Measurements from ENCODE around the gene TFAP2E.
"Not testable (repeated sequence)": the region's sequence is repeated elsewhere in the genome, so short reads cannot be mapped to it uniquely, and the experiment has no call there.

TFAP2E gene

GRCh38 chr1:35574655-35575415 is 1.7 kb downstream of the TFAP2E start:
- DNase-seq: no peak

GRCh38 chr1:35575416-35575958 is 2.4 kb downstream of the TFAP2E start:
- no peak for DNase-seq

DNA sequence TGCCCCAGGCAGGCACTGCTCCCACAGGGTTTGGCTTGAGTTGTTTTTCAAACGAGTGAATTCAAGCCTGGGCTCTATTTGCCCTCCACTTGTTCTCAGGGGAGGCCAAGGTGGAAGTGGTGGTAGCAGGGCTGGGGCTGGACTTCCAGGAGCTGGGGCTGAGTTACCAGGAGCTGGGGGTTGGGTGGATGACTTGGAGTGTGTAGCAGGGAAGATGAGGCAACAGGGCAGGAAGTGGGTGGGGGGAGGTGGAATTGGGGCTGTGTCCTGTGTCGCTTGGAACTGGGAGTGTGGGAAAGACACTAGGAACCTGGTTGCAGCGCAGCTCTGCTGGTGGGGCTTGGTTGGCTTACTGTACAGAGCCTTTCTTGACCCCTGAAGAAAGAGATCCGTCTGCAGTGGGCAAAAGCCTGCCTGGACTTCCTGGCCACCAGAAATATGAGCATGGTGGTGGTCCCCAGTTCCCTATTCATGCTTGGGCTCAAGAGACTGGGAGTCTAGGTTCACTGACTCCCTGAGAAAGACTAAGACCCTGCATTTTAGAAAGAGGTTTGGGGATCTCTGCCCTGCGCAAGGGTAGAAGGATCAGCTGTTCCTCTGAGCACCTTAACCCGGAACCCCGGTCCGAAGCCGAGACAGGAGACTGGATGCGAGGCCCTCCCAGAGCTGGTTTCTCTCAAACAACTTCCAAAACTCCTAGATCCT is 3.1 kb downstream of the TFAP2E start:
- DNase-seq: no peak

GRCh38 chr1:35576766-35577070 is 3.6 kb downstream of the TFAP2E start:
- not testable (repeated sequence) for DNase-seq

GRCh38 chr1:35577071-35577998 is 4.2 kb downstream of the TFAP2E start:
- peak; percentile 68 for DNase-seq

- DNase-seq: no peak
Observed at GRCh38 chr1:35580949-35581388, 7.9 kb downstream of the TFAP2E start.

GRCh38 chr1:35581621-35582020 is 8.5 kb downstream of the TFAP2E start:
- DNase-seq: not testable (repeated sequence)

DNA sequence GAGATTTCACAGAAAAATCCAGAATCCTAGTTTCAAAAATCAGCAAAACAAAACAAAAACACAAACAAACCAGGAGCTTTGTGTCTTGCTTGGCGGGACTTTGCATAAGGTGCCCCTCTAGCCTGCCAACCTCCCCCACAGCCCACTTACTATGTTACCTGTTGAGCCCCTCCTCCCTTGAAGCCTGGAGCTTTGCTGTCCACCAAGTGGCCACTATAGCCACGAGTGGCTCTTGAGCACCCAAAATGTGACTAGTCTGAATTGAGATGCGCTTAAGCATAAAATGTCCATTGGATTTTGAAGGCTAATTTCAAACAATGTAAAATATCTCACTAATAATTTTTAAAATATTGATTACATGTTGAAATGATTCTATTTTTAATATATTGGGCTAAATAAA is 12.2 kb downstream of the TFAP2E start:
- no peak for DNase-seq

GRCh38 chr1:35585805-35586204 is 12.7 kb downstream of the TFAP2E start:
- not testable (repeated sequence) for DNase-seq

DNA sequence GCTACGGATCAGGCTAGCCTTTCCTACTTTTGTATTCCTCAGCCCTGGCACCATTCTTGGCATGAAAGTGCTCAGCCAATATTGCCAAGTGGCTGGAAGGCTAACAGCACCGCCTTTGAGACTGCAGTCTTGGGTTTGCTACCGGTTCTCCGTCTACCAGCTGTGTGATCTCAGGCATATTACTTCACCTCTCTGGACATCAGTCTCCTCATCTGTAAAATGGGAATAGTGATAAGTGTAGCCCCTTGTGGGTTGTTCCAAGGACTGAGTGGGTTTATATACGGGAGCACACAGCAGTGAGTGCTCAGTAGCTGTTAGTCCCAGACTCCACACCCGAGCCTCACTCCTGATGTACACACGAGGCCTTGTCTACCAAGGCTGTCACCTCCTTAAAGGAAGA is 13.7 kb downstream of the TFAP2E start:
- DNase-seq: no peak

- no peak for DNase-seq
Observed at GRCh38 chr1:35587736-35588135, 14.6 kb downstream of the TFAP2E start.

DNA sequence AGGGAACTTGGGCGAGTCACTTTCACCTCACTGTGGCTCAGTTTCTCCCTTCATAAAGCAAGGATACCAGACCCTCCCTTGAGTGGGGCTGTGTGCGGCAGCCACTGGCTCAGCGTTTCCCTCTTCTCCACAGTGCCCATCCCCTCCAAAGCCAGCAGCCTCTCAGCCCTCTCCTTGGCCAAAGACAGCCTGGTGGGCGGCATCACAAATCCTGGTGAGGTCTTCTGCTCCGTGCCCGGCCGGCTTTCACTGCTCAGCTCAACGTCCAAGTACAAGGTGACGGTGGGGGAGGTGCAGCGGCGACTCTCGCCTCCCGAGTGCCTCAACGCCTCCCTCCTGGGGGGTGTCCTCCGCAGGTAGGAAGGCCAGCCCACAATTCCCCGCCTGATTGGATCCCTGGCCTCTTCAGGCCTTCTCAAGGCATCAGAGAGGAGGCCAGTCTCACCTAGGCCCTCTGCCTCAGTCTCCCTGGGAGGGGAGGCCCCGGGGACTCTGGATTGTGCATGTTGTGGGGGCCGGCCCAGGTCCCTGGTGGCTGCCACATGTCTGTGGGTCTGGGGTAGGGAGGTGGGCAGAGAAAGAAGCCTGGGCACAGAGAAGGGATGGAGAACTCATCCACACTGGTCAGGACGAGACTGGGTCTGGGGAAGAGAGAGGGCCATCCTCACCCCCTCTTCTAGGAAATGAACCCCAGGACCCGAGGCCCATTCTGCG is 15.2 kb downstream of the TFAP2E start:
- DNase-seq: no peak

DNA sequence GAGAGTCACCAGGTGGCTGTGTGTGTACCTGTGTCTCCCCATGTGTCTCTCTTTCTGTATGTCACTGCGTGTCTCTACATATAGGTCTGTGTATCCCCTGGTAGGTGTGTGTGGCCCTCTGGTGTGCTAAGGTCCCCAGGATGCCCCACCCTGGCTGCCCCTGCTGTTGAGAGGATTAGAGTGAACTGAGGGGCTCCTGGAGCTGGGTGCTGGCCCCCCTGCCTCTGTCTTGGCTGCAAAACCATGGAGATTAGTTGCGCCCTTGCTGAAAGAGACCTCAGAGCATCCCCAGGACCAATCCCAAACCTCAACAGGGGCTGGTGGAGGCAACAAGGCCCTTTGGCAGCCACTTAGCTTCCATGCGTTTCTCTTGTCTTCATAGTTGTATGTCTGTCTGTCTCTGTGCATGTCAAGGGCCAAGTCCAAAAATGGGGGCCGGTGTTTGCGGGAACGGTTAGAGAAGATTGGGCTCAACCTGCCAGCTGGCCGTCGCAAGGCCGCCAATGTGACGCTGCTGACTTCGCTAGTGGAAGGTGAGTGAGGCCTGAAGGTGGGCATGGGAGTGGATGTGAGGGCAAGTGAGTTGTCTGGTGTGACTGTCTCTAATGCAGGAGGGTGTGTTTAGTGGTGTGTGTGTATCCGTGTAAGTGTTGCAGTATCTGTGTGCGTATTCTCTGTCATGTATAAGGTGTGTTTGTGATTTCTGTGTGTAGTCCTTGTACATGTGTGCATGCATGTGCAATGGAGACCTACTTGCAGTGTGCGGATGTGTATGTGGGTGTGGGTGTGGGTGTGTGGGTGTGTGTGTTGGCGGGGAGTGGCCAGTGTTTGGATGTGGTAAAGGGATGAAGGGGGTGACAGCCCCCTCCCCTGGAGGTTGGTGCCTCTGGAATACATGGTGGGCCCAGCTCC is 16.7 kb downstream of the TFAP2E start:
- no peak for DNase-seq

DNA sequence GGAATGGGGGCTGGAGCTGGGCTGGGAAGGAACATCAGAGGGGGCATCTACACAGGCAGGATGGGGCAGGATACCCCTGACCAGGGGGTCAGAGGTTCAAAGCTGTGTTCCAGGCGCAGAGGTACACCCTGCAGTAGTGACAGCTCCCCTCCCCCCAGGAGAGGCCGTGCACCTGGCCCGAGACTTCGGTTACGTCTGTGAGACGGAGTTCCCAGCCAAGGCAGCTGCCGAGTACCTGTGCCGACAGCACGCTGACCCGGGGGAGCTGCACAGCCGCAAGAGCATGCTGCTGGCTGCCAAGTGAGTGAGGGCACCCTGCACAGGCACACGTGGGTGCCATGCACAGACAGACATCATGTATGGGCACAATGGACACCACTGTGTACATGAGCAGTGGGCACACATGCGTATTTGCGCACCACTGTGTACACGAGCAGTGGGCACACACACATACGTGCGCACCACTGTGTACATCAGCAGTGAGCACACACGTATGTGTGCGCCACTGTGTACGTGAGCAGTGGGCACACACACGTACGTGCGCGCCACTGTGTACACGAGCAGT is 17.4 kb downstream of the TFAP2E start:
- DNase-seq: no peak

DNA sequence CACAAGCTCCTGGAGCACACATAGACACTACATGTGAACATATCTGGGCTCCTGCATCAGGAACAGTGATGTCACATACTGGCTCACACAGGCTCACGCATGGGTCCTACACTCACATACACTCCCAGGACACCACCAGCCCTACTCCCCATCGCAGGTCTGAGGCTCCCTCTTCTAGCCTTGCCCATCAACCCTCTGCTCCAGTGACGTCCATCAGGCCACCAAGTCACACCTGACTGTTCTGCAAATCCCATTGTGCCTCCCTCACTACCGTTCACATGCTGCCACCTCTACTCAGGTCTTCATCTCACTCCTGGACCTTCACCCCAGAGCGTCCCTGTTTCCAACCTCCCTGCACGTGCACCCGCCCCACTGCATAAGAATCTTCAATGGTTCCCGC is 18.1 kb downstream of the TFAP2E start:
- no peak for DNase-seq

DNA sequence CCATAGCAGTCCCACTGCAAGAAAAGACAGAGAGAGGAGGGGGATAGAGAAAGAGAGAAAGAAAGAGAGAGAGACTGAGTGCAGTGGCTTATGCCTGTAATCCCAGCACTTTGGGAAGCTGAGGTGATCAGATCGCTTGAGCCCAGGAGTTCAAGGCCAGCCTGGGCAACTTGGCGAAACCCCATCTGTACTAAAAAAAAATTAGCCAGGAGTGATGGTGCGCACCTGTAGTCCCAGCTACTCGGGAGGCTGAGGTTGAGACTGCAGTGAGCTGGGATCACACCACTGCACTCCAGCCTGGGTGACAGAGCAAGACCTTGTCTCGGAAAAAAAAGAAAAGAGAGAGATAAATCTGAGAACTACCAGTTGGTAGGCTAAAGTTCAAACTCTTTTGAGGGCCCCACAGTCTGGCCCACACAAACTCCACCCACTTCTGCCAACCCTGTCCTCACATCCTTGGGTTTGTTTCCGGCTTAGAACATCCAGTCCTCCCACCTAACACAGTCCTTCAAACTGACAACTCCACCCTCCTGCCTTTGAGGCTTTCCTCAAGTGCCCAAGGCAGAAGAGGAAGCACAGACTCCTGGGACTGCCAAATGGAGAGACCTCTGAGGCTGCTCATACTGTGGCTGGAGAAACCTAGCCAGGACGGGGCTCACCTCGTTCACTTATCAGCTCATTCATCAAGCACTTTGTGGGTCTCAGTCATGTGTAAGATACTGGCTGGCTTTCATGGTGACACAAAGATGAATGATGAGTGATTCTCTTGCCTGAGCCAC is 20.1 kb downstream of the TFAP2E start:
- no peak for DNase-seq

- DNase-seq: no peak
Observed at GRCh38 chr1:35594005-35594760, 21.1 kb downstream of the TFAP2E start.

DNA sequence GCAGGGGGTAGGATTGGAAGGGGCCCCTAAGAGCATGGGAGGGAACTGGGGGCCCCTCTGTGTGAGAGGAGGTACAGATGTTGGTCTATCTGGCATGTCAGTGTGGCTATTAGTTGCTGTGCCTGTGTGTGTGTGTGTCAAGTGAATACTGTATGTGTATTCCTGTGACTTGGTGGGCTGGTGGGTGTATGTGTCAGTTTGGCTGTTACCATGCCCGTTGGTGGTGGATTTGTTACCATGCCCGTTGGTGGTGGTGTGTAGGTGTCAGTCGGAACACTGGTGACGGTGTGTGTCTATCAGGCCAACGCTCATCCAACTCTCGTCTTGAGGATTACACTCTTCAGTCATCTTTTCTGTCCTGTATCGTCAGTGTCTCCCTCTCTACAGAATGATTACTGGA is 22.6 kb downstream of the TFAP2E start:
- DNase-seq: no peak

- DNase-seq: no peak
Observed at GRCh38 chr1:35597870-35598269, 24.8 kb downstream of the TFAP2E start.

All from CD4-positive, alpha-beta T cell treated with Interleukin-12 subunit alpha and Interleukin-12 subunit beta, for 1 hour (primary cell).